GM10847 (cell line): ENCODE measurements around the gene ENOX1.

Experiments used
- POLR2A ChIP-seq: IDR thresholded peaks from 2 replicates; pipeline ENCODE4 v1.6.1; 2011; ENCODE audit not compliant: insufficient read length; ENCODE audit errors: extremely low read depth

ENOX1 gene

GRCh38 chr13:43309311-43309710 lies 477.5 kb downstream of the ENOX1 start:
- no peak for TF ChIP-seq POLR2A

- no peak for TF ChIP-seq POLR2A
These were observed 478.8 kb downstream of the ENOX1 start for GRCh38 chr13:43307921-43308433.

GRCh38 chr13:43307221-43307920 lies 479.4 kb downstream of the ENOX1 start:
- no peak for TF ChIP-seq POLR2A

DNA sequence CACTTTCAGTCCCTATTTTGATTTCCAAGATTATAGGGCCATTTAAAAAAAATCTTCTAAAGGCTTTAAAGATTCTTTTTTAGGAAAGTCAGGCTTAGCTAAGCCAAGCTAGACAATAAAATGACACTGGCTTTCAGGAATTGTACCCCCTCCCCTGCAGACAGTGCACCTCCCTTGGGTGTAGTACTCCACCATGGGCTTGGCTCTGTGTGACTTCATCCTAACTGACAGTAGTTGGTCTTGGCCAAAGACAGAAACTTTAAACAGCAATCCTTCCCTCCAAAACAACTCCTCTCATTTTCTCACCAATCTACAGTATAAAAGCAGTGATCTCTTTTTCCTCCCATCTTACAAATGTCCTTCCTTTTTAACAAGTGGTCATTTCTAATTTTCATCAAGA lies 480.4 kb downstream of the ENOX1 start:
- no peak for TF ChIP-seq POLR2A

GRCh38 chr13:43305416-43305815 lies 481.4 kb downstream of the ENOX1 start:
- no peak for TF ChIP-seq POLR2A

DNA sequence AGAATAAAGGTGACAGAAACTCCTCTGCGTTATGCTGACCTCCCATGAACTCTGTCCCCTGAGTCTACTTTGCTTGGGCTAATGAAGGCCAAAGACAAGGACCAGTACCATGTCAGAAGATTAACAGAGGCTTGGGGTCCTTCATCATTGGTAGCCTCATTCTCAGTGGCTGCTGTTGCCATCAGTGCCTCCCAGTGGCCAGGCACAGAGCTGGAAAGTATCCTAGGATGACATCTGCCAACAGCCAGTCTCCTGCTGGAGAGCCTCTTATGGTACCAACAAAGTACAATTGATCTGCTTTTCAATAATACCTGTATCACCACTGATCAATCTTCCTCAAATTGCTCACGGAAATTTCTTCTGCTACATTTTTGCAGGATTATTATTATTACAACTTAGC lies 481.8 kb downstream of the ENOX1 start:
- TF ChIP-seq POLR2A, result no peak

GRCh38 chr13:43304449-43304848 lies 482.3 kb downstream of the ENOX1 start:
- no peak for TF ChIP-seq POLR2A

GRCh38 chr13:43303033-43303729 lies 483.6 kb downstream of the ENOX1 start:
- TF ChIP-seq POLR2A, result no peak

DNA sequence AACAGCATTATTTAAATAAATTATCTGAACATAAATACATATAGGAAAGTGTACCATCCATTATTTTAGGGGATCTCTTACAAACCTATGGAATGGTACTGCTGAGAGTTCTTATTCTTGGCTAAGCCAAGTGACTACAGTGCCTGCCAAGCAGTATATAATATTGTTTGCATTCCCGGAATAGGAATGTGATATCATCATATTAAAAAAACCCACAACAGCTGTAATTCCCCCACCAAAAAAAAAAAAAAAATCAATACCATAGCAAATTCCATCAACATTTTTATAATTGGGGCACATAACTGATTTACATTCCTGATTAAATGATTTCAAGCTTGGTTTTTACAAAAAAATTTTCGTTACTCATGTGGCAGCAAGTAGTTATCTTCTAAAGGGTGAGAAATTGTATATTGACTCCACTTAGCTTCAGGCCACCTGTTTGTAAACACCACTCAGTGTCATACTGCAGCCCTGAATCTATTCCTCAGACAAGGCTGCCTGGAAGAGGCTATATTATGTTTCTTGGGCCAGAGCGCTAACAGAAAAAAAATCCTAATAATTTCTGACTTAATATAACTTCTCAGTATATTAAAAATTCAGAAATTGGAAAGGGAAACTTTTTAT lies 485.3 kb downstream of the ENOX1 start:
- no peak for TF ChIP-seq POLR2A

- no peak for TF ChIP-seq POLR2A
These were observed 485.9 kb downstream of the ENOX1 start for GRCh38 chr13:43300865-43301264.

DNA sequence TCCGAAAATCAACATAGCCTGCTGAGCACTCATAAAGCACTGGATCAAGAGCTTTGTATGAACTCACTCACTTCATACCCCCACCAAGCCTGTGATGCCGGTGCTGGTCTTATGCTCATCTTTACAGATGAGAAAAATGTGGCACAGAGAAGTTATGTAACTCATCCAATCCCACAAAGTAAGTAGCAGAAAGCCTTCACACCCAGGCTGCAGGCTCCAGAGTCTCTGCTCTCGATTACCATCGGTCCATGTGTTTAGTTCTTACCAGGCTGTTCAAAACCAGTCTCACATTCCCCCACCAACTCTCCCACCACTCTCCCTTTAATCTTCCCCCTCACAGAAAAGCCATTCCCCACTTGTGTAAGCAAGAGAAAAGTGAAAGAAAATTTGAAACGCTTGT lies 487.4 kb downstream of the ENOX1 start:
- no peak for TF ChIP-seq POLR2A

DNA sequence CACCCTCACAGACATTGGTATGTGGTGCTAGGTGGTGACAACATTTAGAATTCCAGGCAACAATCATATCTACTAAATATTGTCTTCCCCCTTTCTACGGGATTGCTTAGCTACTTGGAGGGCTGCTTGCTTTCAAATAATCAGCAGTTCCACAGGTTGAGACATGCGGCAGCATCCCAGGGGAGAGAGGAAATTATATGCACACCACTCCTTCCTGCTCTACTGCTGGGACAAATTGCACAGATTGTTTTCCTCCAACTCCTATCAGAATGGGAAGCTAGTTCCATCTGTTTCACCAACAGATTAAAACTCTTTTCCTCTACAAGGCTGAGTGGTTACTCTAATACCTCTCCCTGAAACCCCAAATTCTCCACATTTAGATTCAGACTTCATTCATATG lies 488.0 kb downstream of the ENOX1 start:
- no peak for TF ChIP-seq POLR2A

DNA sequence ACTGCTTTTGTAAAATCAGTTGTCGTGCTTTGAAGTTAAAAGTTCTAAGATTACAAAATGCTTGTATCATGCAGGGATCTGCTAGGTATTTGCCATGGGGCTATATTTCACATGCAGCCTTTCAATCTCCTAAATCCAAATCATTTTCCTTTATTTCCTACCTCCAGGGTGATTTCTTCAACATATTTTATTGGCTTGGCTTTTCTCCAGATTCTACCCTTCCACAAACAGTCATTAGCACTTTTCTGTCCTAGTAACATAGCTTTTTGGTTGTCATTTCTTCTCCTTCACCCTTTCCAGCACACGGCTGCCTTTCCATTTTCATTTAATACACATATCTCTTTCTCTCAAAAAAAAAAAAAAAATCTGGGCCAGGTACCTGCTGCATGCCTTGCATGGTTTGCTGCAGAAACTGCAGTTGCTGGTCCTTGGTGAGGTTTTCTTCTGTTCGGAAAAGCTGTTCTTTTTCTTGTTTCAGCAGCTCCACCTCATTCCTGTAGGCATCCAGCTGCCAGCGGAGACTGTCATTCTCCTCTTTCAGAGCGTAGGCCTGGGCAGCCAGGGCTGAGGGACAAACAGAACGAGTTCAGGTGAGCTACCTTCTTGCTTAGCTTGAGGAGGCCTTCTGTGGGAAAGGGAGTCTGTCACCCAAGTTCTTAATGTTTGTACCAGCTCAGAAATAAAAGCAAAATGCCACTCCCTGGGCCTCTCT lies 488.6 kb downstream of the ENOX1 start:
- no peak for TF ChIP-seq POLR2A

DNA sequence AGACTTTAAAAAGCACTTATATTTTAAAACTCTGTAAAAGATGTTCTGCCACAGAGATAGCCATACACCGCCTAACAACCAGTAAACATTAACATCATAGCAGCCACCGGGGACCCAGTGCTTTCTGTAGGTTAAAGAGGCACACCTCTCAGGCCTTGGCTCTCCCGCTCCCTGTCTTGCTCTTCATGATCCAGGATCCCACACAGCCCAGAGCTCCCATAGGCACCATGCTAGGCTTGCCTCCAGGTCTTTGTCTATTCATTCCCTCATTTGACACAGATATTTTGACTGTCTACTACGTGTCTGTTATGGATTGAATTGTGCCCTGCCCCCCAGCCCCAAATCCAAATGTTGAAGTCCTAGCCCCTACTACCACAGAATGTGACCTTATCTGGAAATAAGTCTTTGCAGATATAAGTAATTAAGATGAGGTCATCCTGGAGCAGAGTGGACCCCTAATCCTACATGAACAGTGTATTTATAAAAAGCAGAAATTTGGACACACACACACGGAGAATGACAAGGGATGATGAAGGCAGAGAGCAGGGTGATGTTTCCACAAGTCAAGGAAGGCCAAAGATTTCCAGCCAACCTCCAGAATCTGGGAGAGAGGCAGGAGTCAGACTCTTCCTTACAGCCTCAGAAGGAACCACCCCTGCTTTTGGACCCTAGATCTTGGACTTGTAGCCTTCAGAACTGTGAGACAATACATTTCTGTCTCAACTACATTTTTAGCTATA lies 490.8 kb downstream of the ENOX1 start:
- TF ChIP-seq POLR2A, result no peak

- no peak for TF ChIP-seq POLR2A
These were observed 491.5 kb downstream of the ENOX1 start for GRCh38 chr13:43295321-43295720.
